Measurements from ENCODE around the gene LIN54. TPM values are rescaled to one million over a fixed set of nuclear protein-coding genes. Genes with fewer than 3 reads are reported as not detected.
"Not testable (repeated sequence)": the region's sequence is repeated elsewhere in the genome, so short reads cannot be mapped to it uniquely, and the experiment has no call there.

Gene LIN54
- total RNA-seq, 2 donors from 2014 or later = 10.3 to 13.6 TPM

- Histone ChIP-seq H3K4me1 (ENCODE audit: control insufficient read depth in 1 of 2, low read depth in 2 of 2) (no peaks in the 10 kb centered on the region), H3K27ac (no peak overlapping the region), H3K27me3 (replicated peaks; ENCODE audit: insufficient read depth) (no peaks in the 10 kb centered on the region), H3K36me3 (no peaks in the 10 kb centered on the region), H3K9me3 (no peaks in the 10 kb centered on the region), H3K4me3 (no peak overlapping the region)
- DNase-seq (ENCODE audit: low spot score) (no peak), ATAC-seq (ENCODE audit: insufficient number of reproducible peaks, low FRiP score, low read depth) (no peak)
- no peak for TF ChIP-seq CTCF (IDR thresholded peaks at IDR 0.05)
Measured at GRCh38 chr4:82989575-82990429, 20.8 kb downstream of the LIN54 start.

DNA sequence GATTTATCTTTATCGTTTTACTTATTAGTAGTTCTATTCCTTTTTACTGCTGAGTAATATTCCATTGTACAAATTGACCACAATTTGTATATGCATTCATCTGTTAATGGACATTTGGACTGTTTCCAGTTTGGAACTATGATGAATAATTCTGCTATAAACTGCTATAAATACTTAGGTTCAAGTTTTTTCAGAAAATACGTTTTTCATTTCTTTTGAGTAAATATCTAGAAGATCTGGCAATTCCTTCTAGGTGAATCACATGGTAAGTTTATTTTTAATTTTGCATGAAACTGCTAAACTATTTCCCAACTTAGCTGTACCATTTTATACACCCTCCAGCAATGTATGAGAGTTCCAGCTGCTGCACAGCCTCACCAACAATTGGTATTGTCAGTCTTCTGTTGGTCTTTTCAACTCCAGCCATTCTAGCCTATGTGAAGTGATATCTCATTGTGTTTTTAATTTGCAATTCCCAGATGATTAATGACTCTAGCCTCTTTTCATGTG, 22.2 kb downstream of the LIN54 start:
- no peak overlapping the region for H3K4me3 ChIP-seq
- no peak for TF ChIP-seq CTCF (IDR thresholded peaks at IDR 0.05)
- H3K4me1 ChIP-seq (ENCODE audit: control insufficient read depth in 1 of 2, low read depth in 2 of 2) = no peaks in the 10 kb centered on the region
- no peaks in the 10 kb centered on the region for H3K36me3 ChIP-seq
- no peak for DNase-seq (ENCODE audit: low spot score)
- no peak overlapping the region for H3K27ac ChIP-seq
- ATAC-seq (ENCODE audit: insufficient number of reproducible peaks, low FRiP score, low read depth) = no peak
- H3K27me3 ChIP-seq (replicated peaks; ENCODE audit: insufficient read depth) = no peaks in the 10 kb centered on the region
- no peaks in the 10 kb centered on the region for H3K9me3 ChIP-seq

DNA sequence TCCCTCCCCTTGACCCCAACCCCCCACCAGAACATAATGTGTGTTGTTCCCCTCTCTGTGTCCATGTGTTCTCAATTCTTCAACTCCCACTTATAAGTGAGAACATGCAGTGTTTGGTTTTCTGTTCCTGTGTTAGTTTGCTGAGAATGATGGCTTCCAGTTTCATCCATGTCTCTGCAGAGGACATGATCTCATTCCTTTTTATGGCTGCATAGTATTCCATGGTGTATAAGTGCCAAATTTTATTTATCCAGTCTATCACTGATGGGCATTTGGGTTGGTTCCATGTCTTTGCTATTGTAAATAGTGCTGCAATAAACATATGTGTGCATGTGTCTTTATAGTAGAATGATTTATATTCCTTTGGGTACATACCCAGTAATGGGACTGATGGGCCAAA, 23.1 kb downstream of the LIN54 start:
- not testable (repeated sequence) for ATAC-seq (ENCODE audit: insufficient number of reproducible peaks, low FRiP score, low read depth); H3K27me3 ChIP-seq (replicated peaks; ENCODE audit: insufficient read depth); H3K4me3 ChIP-seq; H3K4me1 ChIP-seq (ENCODE audit: control insufficient read depth in 1 of 2, low read depth in 2 of 2); DNase-seq (ENCODE audit: low spot score); H3K27ac ChIP-seq; H3K36me3 ChIP-seq; H3K9me3 ChIP-seq

- no peak for DNase-seq (ENCODE audit: low spot score)
- H3K4me3 ChIP-seq = no peak overlapping the region
- no peaks in the 10 kb centered on the region for H3K27me3 ChIP-seq (replicated peaks; ENCODE audit: insufficient read depth)
- no peaks in the 10 kb centered on the region for H3K4me1 ChIP-seq (ENCODE audit: control insufficient read depth in 1 of 2, low read depth in 2 of 2)
- no peak for TF ChIP-seq CTCF (IDR thresholded peaks at IDR 0.05)
- no peaks in the 10 kb centered on the region for H3K36me3 ChIP-seq
- H3K27ac ChIP-seq = no peak overlapping the region
- no peak for ATAC-seq (ENCODE audit: insufficient number of reproducible peaks, low FRiP score, low read depth)
- H3K9me3 ChIP-seq = no peaks in the 10 kb centered on the region
Measured at GRCh38 chr4:82984459-82984858, 26.2 kb downstream of the LIN54 start.

GRCh38 chr4:82983444-82983843, 27.2 kb downstream of the LIN54 start:
- Histone ChIP-seq H3K27ac (no peak overlapping the region), H3K9me3 (no peaks in the 10 kb centered on the region), H3K27me3 (replicated peaks; ENCODE audit: insufficient read depth) (no peaks in the 10 kb centered on the region), H3K36me3 (no peaks in the 10 kb centered on the region), H3K4me1 (ENCODE audit: control insufficient read depth in 1 of 2, low read depth in 2 of 2) (no peaks in the 10 kb centered on the region), H3K4me3 (no peak overlapping the region)
- ATAC-seq (ENCODE audit: insufficient number of reproducible peaks, low FRiP score, low read depth) (no peak), DNase-seq (ENCODE audit: low spot score) (no peak)
- TF ChIP-seq CTCF (IDR thresholded peaks at IDR 0.05) = no peak

Data from thoracic aorta (tissue), 2 donors.